KOPT-K1 (cell line): Measurements from ENCODE around the gene LRRC43.
"Not testable (repeated sequence)": the region's sequence is repeated elsewhere in the genome, so short reads cannot be mapped to it uniquely, and the experiment has no call there.

Experiments
- H3K27ac ChIP-seq: fragments of 200-600 bp; sonication (generic); 2 replicates; pipeline ENCODE4 v1.5.1; 2016; ENCODE audit warnings: antibody characterized with exemption, mild to moderate bottlenecking, low read depth, low read length; ENCODE audit not compliant: poor library complexity, severe bottlenecking
- H3K36me3 ChIP-seq: fragments of 200-600 bp; sonication (generic); 2 replicates; pipeline ENCODE4 v1.5.1; 2017; ENCODE audit warnings: antibody characterized with exemption, mild to moderate bottlenecking, low read length, moderate library complexity; ENCODE audit not compliant: insufficient read depth
- H3K9me3 ChIP-seq: fragments of 200-600 bp; sonication (generic); 2 replicates; pipeline ENCODE4 v1.5.1; 2017; ENCODE audit warnings: antibody characterized with exemption, low read length, mild to moderate bottlenecking; ENCODE audit not compliant: insufficient read depth, poor library complexity, severe bottlenecking

The LRRC43 gene

GRCh38 chr12:122197612-122197966 lies 14.7 kb downstream of the LRRC43 start:
- Histone ChIP-seq H3K27ac (no peak overlapping the region), H3K36me3 (no peaks in the 10 kb centered on the region), H3K9me3 (peaks cover 15% of the 10 kb centered on the region)

- Histone ChIP-seq H3K36me3 (no peaks in the 10 kb centered on the region), H3K27ac (no peak overlapping the region), H3K9me3 (peaks cover 13% of the 10 kb centered on the region)
Observed at GRCh38 chr12:122199484-122200355, 16.8 kb downstream of the LRRC43 start.

DNA sequence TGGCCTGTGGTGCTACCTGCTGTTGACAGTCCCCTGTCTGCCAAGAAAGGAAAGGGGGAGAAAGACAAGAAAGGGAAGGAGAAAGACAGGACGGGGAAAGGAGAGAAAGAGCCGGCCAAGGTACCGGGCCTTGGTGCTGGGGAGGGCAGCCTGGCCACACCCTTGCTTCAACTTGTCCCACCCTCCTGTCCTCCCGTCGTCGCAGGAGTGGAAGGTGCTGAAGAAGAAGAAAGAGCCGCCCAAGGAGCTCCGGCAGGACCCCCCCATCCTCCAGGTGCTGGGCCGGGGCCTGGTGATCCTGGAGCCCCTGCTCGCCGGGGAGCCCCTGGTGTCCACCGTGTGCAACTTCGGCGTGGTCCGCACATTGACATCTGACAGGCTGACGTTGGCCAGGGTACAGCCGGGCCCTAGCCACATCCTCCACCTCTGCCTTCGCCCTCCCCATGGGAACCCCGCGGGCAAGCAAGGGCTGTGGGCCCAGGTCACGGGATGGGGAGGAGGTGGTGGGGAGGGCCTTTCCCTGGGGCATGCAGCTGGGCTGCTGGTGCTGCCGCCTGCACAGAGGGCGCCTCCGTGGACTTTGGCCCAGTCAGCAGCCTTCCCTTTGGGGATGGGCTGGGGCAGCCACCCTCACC lies 17.7 kb downstream of the LRRC43 start:
- peaks cover 4% of the 10 kb centered on the region for H3K9me3 ChIP-seq
- H3K27ac ChIP-seq, result no peak overlapping the region
- peaks cover under 1% of the 10 kb centered on the region; the same call in 1 of the 2 replicates for H3K36me3 ChIP-seq

- Histone ChIP-seq H3K9me3 (no peaks in the 10 kb centered on the region), H3K36me3 (peaks cover 8% of the 10 kb centered on the region; the same call in 1 of the 2 replicates), H3K27ac (no peak overlapping the region)
Observed at GRCh38 chr12:122201381-122201780, 18.5 kb downstream of the LRRC43 start.

DNA sequence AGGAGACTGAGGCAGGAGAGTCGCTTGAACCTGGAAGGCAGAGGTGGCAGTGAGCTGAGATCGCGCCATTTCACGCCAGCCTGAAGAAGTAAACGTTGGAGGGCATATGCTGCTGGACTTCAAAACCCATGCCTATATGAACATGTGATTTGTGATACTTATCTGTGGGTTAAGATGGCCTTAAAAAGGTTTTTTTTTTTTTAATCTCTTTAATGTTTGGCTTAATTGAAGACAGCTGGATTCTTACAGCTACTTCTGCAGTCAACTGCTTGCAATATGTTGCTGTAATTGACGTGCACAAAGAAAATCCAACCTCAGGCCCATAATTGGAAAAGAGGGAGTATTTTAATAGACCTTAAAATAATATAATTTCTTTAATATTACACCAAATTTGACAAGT lies 19.1 kb downstream of the LRRC43 start:
- Histone ChIP-seq H3K27ac (no peak overlapping the region), H3K36me3 (peaks cover 14% of the 10 kb centered on the region; the same call in 1 of the 2 replicates), H3K9me3 (no peaks in the 10 kb centered on the region)

GRCh38 chr12:122202811-122203210 lies 19.9 kb downstream of the LRRC43 start:
- H3K9me3 ChIP-seq, H3K27ac ChIP-seq: not testable (repeated sequence)
- peaks cover 22% of the 10 kb centered on the region for H3K36me3 ChIP-seq

GRCh38 chr12:122203301-122204166 lies 20.6 kb downstream of the LRRC43 start, which contains the start of gene B3GNT4:
Gene B3GNT4 (plus strand): TSS chr12:122203709. CDS start chr12:122204619, 910 bp downstream.
- H3K36me3 ChIP-seq, result peaks cover 30% of the 10 kb centered on the region

DNA sequence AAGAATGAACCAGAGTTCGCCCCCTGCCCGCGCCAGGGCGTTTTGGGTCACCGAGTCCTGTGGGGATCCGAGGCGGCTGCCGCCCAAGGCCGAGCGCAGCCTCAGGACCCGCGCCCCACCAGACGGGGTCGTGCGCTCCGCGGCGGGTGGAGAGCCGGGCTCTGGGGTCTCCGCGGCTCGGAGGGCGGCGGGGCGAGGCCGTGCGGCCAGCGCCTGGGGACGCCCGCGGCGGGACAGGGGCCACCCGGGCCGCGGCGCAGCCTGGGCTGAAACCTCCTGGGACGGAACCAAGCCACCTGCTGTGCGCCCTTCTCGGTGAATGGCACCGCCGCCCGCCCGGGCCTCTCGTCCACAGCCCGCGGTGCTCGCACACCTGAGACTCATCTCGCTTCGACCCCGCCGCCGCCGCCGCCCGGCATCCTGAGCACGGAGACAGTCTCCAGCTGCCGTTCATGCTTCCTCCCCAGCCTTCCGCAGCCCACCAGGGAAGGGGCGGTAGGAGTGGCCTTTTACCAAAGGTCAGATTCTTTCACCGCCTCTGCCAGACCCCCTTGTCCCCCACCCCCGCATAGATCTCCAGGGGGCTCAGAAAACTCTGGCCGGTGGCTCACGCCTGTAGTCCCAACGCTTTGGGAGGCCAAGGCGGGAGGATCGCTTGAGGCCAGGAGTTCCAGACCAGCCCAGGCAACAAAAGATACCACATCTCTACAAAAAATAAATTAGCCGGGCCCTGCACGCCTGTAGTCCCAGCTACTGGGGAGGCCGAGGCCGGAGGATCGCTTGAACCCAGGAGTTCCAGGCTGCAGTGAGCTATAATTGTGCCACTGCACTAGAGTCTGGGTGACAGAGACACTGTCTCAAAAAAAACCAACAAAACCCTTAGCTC lies 21.5 kb downstream of the LRRC43 start:
- Histone ChIP-seq H3K36me3 (peaks cover 38% of the 10 kb centered on the region), H3K27ac (no peak overlapping the region), H3K9me3 (no peaks in the 10 kb centered on the region)

More at GRCh38 chr12:122203301-122204166, 20.6 kb downstream of the LRRC43 start, which contains the start of gene B3GNT4:
- no peaks in the 10 kb centered on the region for H3K9me3 ChIP-seq
- no peak within 1 kb of the TSS for H3K27ac ChIP-seq

GRCh38 chr12:122205053-122205925 lies 22.4 kb downstream of the LRRC43 start:
- no peaks in the 10 kb centered on the region for H3K9me3 ChIP-seq
- H3K36me3 ChIP-seq, result peaks cover 47% of the 10 kb centered on the region
- no peak overlapping the region for H3K27ac ChIP-seq

- Histone ChIP-seq H3K9me3 (no peaks in the 10 kb centered on the region), H3K27ac (no peak overlapping the region), H3K36me3 (peaks cover 57% of the 10 kb centered on the region)
Observed at GRCh38 chr12:122206111-122206881, 23.4 kb downstream of the LRRC43 start.

- H3K36me3 ChIP-seq, result peaks cover 64% of the 10 kb centered on the region
Observed at GRCh38 chr12:122206976-122207375, 24.1 kb downstream of the LRRC43 start.

GRCh38 chr12:122207391-122207790 lies 24.5 kb downstream of the LRRC43 start:
- H3K9me3 ChIP-seq, result no peaks in the 10 kb centered on the region
- H3K27ac ChIP-seq, result no peak overlapping the region
- H3K36me3 ChIP-seq, result peaks cover 68% of the 10 kb centered on the region

More at GRCh38 chr12:122206976-122207375, 24.1 kb downstream of the LRRC43 start:
- Histone ChIP-seq H3K9me3 (no peaks in the 10 kb centered on the region), H3K27ac (no peak overlapping the region)
